Measurements from ENCODE around the gene TMEM101.

DNA sequence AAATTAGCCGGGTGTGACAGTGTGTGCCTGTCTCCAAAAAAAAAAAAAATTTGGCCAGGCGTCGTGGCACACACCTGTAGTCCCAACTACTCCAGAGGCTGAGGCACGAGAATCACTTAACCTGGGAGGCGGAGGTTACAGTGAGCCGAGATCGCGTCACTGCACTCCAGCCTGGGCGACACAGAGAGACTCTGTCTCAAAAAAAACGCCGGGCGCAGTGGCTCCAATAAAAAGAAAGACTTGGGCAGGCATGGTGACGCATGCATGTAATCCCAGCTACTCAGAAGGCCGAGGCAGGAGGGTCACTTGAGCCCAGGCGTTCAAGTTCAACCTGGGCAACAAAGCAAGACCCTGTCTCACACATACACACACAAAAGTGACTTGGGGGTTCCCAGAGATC is 48.1 kb upstream of the TMEM101 start:
- TF ChIP-seq CTCF (IDR thresholded peaks at IDR 0.05) = no peak
- TF ChIP-seq POLR2AphosphoS5 (IDR thresholded peaks at IDR 0.05; ENCODE audit: insufficient read depth in 1 of 2, low read depth in 1 of 2) = no peak
- no peak for TF ChIP-seq POLR2A (IDR thresholded peaks at IDR 0.05)

Data from vagina (tissue), 2 donors.